Measurements from ENCODE around the gene JAGN1.
"Not testable (repeated sequence)": the region's sequence is repeated elsewhere in the genome, so short reads cannot be mapped to it uniquely, and the experiment has no call there.

JAGN1 gene

DNA sequence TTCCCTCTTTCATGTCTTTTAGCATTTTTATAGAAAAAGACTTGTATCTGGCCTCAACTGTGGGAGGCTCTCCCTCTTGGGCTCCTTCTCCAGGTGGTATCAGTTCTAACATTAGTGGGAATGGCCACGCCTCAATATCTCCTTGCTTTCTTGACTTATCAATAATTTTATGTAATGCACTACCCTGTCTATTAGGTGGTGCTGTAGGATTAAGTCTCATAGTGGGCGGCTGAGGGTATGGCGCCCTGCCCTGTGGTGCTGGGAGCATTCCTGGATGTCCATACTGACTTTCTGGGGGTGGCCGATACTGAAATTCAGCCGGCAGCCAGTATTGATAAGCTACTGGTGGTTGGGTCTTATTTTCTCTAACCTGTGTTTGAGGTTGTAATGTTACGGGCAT lies 37.9 kb upstream of the JAGN1 start:
- TF ChIP-seq EZH2phosphoT487 (IDR thresholded peaks at IDR 0.05; ENCODE audit: borderline replicate concordance, low read length) = no peak
- TF ChIP-seq, protein P1, sequence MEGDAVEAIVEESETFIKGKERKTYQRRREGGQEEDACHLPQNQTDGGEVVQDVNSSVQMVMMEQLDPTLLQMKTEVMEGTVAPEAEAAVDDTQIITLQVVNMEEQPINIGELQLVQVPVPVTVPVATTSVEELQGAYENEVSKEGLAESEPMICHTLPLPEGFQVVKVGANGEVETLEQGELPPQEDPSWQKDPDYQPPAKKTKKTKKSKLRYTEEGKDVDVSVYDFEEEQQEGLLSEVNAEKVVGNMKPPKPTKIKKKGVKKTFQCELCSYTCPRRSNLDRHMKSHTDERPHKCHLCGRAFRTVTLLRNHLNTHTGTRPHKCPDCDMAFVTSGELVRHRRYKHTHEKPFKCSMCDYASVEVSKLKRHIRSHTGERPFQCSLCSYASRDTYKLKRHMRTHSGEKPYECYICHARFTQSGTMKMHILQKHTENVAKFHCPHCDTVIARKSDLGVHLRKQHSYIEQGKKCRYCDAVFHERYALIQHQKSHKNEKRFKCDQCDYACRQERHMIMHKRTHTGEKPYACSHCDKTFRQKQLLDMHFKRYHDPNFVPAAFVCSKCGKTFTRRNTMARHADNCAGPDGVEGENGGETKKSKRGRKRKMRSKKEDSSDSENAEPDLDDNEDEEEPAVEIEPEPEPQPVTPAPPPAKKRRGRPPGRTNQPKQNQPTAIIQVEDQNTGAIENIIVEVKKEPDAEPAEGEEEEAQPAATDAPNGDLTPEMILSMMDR (IDR thresholded peaks at IDR 0.05; ENCODE audit: low read depth, low read length, poor library complexity, severe bottlenecking) = no peak
- no peaks in the 10 kb centered on the region for H3K9me3 ChIP-seq (ENCODE audit: control insufficient read depth, insufficient read depth, low read length)
- H3K79me2 ChIP-seq (ENCODE audit: control insufficient read depth, low read length) = no peaks in the 10 kb centered on the region
- H3K4me3 ChIP-seq (ENCODE audit: low read length) = no peak overlapping the region
- H4K20me1 ChIP-seq (ENCODE audit: control insufficient read depth, insufficient read depth, low read depth, low read length) = no peaks in the 10 kb centered on the region
- H3K4me1 ChIP-seq (ENCODE audit: control insufficient read depth, low read length) = no peaks in the 10 kb centered on the region
- H3F3A ChIP-seq (ENCODE audit: control insufficient read depth, insufficient read depth) = no peaks in the 10 kb centered on the region
- H3K27me3 ChIP-seq (ENCODE audit: control insufficient read depth, low read length) = peaks cover 4% of the 10 kb centered on the region; the same call in 1 of the 2 replicates
- no peaks in the 10 kb centered on the region for H3K36me3 ChIP-seq (ENCODE audit: control insufficient read depth, low read length)
- no peak overlapping the region for H3K4me2 ChIP-seq (ENCODE audit: low read length)
- no peaks in the 10 kb centered on the region for H3K9me2 ChIP-seq (replicated peaks; ENCODE audit: control insufficient read depth, low read length)
- H3K27ac ChIP-seq (ENCODE audit: low read depth, low read length) = no peak overlapping the region

- not testable (repeated sequence) for H3K4me2 ChIP-seq (ENCODE audit: low read length); H3K27me3 ChIP-seq (ENCODE audit: control insufficient read depth, low read length); H3K36me3 ChIP-seq (ENCODE audit: control insufficient read depth, low read length); H3K4me1 ChIP-seq (ENCODE audit: control insufficient read depth, low read length); H3F3A ChIP-seq (ENCODE audit: control insufficient read depth, insufficient read depth); H3K4me3 ChIP-seq (ENCODE audit: low read length); H3K27ac ChIP-seq (ENCODE audit: low read depth, low read length); H3K9me2 ChIP-seq (replicated peaks; ENCODE audit: control insufficient read depth, low read length); H3K9me3 ChIP-seq (ENCODE audit: control insufficient read depth, insufficient read depth, low read length); H3K79me2 ChIP-seq (ENCODE audit: control insufficient read depth, low read length); H4K20me1 ChIP-seq (ENCODE audit: control insufficient read depth, insufficient read depth, low read depth, low read length)
Measured at GRCh38 chr3:9854291-9854940, 36.0 kb upstream of the JAGN1 start.

DNA sequence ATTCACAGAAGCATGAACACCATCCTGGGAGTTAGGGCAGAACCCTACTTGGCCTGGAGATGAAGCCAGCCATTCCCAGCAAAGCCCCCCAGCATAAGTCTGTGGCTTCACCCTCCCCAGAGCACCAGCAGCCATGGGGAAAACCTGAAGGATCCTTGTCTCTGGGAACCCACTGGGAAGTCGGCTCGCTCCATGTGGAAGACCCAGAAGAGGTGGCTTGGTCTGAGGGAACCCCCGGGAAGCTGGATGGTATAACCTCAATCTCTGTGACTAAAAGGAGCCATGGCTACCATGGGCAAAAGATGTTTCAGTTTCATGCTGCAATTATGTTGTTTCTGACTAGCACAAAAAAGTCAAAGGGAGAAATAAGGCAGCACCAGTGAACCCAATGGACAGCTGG lies 34.8 kb upstream of the JAGN1 start:
- H3K27ac ChIP-seq (ENCODE audit: low read depth, low read length) = no peak overlapping the region
- no peaks in the 10 kb centered on the region for H4K20me1 ChIP-seq (ENCODE audit: control insufficient read depth, insufficient read depth, low read depth, low read length)
- H3K9me3 ChIP-seq (ENCODE audit: control insufficient read depth, insufficient read depth, low read length) = no peaks in the 10 kb centered on the region
- H3K79me2 ChIP-seq (ENCODE audit: control insufficient read depth, low read length) = no peaks in the 10 kb centered on the region
- no peaks in the 10 kb centered on the region for H3K4me1 ChIP-seq (ENCODE audit: control insufficient read depth, low read length)
- no peaks in the 10 kb centered on the region for H3F3A ChIP-seq (ENCODE audit: control insufficient read depth, insufficient read depth)
- H3K4me3 ChIP-seq (ENCODE audit: low read length) = no peak overlapping the region
- H3K36me3 ChIP-seq (ENCODE audit: control insufficient read depth, low read length) = no peaks in the 10 kb centered on the region
- TF ChIP-seq EZH2phosphoT487 (IDR thresholded peaks at IDR 0.05; ENCODE audit: borderline replicate concordance, low read length) = no peak
- TF ChIP-seq, protein P1 (IDR thresholded peaks at IDR 0.05; ENCODE audit: low read depth, low read length, poor library complexity, severe bottlenecking) = no peak
- no peak overlapping the region for H3K4me2 ChIP-seq (ENCODE audit: low read length)
- H3K9me2 ChIP-seq (replicated peaks; ENCODE audit: control insufficient read depth, low read length) = no peaks in the 10 kb centered on the region
- H3K27me3 ChIP-seq (ENCODE audit: control insufficient read depth, low read length) = peaks cover 4% of the 10 kb centered on the region; the same call in 1 of the 2 replicates

DNA sequence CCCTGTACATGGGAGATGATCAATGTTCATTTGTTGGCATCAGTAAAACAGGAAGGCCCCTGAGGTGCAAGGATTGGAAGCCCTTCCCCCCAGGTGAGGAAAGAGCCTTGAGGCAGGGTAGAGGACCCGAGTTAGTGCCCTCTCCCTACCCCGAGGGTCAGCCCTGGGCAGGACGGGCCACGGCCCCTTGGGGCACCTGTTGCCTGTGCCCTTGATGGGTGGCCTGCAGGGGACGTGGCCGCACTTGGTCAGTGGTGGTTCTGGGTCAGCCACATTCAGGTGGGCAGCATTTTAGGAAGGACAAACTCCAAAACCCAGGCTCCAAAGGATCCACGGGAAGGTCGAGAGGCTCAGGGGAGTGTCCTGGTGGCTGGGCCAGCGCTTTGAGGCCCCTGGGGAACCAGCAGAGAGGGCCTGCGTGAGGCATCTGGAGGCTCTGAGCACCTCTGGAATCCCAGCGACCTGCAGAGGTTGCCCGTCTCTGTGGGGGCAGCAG lies 30.8 kb upstream of the JAGN1 start:
- Histone ChIP-seq H3K9me2 (replicated peaks; ENCODE audit: control insufficient read depth, low read length) (no peaks in the 10 kb centered on the region), H3K9me3 (ENCODE audit: control insufficient read depth, insufficient read depth, low read length) (no peaks in the 10 kb centered on the region)

More for the DNA sequence above, 30.8 kb upstream of the JAGN1 start:
- Histone ChIP-seq H3K36me3 (ENCODE audit: control insufficient read depth, low read length) (no peaks in the 10 kb centered on the region), H3K4me2 (ENCODE audit: low read length) (no peak overlapping the region), H3K79me2 (ENCODE audit: control insufficient read depth, low read length) (no peaks in the 10 kb centered on the region), H3K27me3 (ENCODE audit: control insufficient read depth, low read length) (peaks cover 7% of the 10 kb centered on the region), H3K27ac (ENCODE audit: low read depth, low read length) (no peak overlapping the region), H3K4me3 (ENCODE audit: low read length) (no peak overlapping the region), H3F3A (ENCODE audit: control insufficient read depth, insufficient read depth) (no peaks in the 10 kb centered on the region), H4K20me1 (ENCODE audit: control insufficient read depth, insufficient read depth, low read depth, low read length) (no peaks in the 10 kb centered on the region), H3K4me1 (ENCODE audit: control insufficient read depth, low read length) (no peaks in the 10 kb centered on the region)
- TF ChIP-seq, protein P1 (IDR thresholded peaks at IDR 0.05; ENCODE audit: low read depth, low read length, poor library complexity, severe bottlenecking) = no peak
- TF ChIP-seq EZH2phosphoT487 (IDR thresholded peaks at IDR 0.05; ENCODE audit: borderline replicate concordance, low read length) = no peak
